ENCODE results near the gene STK39. TPM values are rescaled to one million over a fixed set of nuclear protein-coding genes. Genes with fewer than 3 reads are reported as not detected.

The STK39 gene
- total and polyA plus RNA-seq, 9 of the 15 experiments (the other 6 are each of a cell fraction or from before 2014, with no cell fraction given): 0.19 to 0.76 (median 0.51) TPM

- TF ChIP-seq LCOR (CRISPR knock-in tag; IDR thresholded peaks at IDR 0.05) (no peak), ZBTB8A (IDR thresholded peaks at IDR 0.05; ENCODE audit: partially characterized antibody) (no peak), ZNF3 (CRISPR knock-in tag; IDR thresholded peaks at IDR 0.05) (no peak)
Observed at GRCh38 chr2:168033966-168034365, 213.4 kb downstream of the STK39 start (continued).

DNA sequence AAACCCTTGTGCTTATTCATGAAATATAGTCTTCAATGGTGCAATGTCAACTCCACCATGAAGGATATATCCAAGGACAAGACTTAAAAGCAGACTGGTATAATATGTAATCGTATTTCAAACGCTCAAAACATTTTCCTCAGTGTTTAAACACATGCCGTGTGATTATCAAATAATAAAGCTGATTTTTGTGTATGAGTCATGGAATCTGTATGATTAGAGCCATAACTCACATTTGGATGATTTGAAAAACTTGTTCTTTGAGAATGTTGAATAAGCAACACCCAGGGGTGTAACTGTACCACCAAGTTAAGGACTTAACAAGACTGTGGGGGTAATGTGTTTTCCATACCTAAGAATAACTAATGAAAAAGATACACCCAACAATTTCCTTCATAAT lies 215.3 kb downstream of the STK39 start:
- Histone ChIP-seq H3K9me1 (ENCODE audit: control insufficient read depth, insufficient read depth, low read length) (no peaks in the 10 kb centered on the region), H3K9me3 (replicated peaks; ENCODE audit: control insufficient read depth, insufficient read depth, low read depth, low read length) (no peaks in the 10 kb centered on the region), H3K9ac (ENCODE audit: insufficient read depth in 1 of 2, low read depth in 2 of 2, low read length in 2 of 2) (no peak overlapping the region), H3K4me1 (replicated peaks in 1 of 2; ENCODE audit: control insufficient read depth in 2 of 2, insufficient read depth in 2 of 2, low read length in 2 of 2) (no peaks in the 10 kb centered on the region), H3K4me3 (no peak overlapping the region), H3K79me2 (ENCODE audit: control insufficient read depth, insufficient read depth, low read length) (no peaks in the 10 kb centered on the region), H3K4me2 (ENCODE audit: insufficient read depth, low read length) (no peak overlapping the region), H2AFZ (ENCODE audit: low read depth, low read length) (no peak overlapping the region), H4K20me1 (replicated peaks; ENCODE audit: control insufficient read depth, insufficient read depth, low read length) (no peaks in the 10 kb centered on the region), H3K27ac (ENCODE audit: extremely low read depth, low read depth, low read length) (no peak overlapping the region), H3K27me3 (ENCODE audit: control insufficient read depth in 2 of 2, insufficient read depth in 2 of 2, low read length in 2 of 2) (peaks cover 6 to 20% of the 10 kb centered on the region in 2 experiments; a peak in 4 of 5 replicates), H3K36me3 (ENCODE audit: control insufficient read depth, insufficient read depth, low read length) (no peaks in the 10 kb centered on the region)
- in situ Hi-C loops (cut with MboI): no loop called here
- ATAC-seq: no peak
- ChIA-PET POLR2A (interaction anchor here (1.1 to 1.5 kb wide), 2 partner anchors 12 to 91 kb away, joined by 4 read pairs; no protein-coding TSS in a partner anchor), CTCF (ENCODE audit: low intra/inter-chr PET ratio) (no interaction called here)
- FAIRE-seq: no peak
- WGBS (ENCODE audit: insufficient coverage, low coverage, missing lambda C conversion rate): 0% methylated on average over 3 of the region's 3 CpGs
- no TSS peak for BruUV-seq (replicated peaks)
- intact Hi-C loops (cut with micrococcal nuclease): no loop called here
- DNase-seq (ENCODE audit: extremely low read depth in 1 of 4, low spot score in 3 of 4): no peak
- no peak for TF ChIP-seq ZNF277 (CRISPR knock-in tag; IDR thresholded peaks at IDR 0.05; ENCODE audit: borderline replicate concordance)
- TF ChIP-seq TAL1 (IDR thresholded peaks at IDR 0.05): no peak
- TF ChIP-seq ZFPM2 (CRISPR knock-in tag; IDR thresholded peaks at IDR 0.05): no peak
- no peak for TF ChIP-seq NKRF (IDR thresholded peaks at IDR 0.05; ENCODE audit: borderline replicate concordance)
- TF ChIP-seq NR3C1 (CRISPR knock-in tag; IDR thresholded peaks at IDR 0.05): no peak
- no peak for TF ChIP-seq DLX4 (CRISPR knock-in tag; IDR thresholded peaks at IDR 0.05)
- no peak for TF ChIP-seq ARID1B (IDR thresholded peaks at IDR 0.05)
- TF ChIP-seq EZH2 (IDR thresholded peaks at IDR 0.05; ENCODE audit: borderline replicate concordance, low read depth, low read length): no peak
- no peak for TF ChIP-seq DACH1 (IDR thresholded peaks at IDR 0.05; ENCODE audit: partially characterized antibody)
- TF ChIP-seq PTRF (tag; IDR thresholded peaks at IDR 0.05): no peak
- no peak for TF ChIP-seq HDGF (IDR thresholded peaks at IDR 0.05)
- TF ChIP-seq ZNF764 (CRISPR knock-in tag; IDR thresholded peaks at IDR 0.05; ENCODE audit: low read depth): no peak
- no peak for TF ChIP-seq GABPA (tag; conservative IDR thresholded peaks at IDR 0.05; ENCODE audit: low read depth)
- no peak for TF ChIP-seq TRIM24 (IDR thresholded peaks at IDR 0.05)

Data from K562 (cell line).